Body of pancreas (tissue), 4 donors: ENCODE measurements around the gene PIP5KL1. TPM values are rescaled to one million over a fixed set of nuclear protein-coding genes. Genes with fewer than 3 reads are reported as not detected.

Experiments
- ATAC-seq: fragments of 150-250 bp; one replicate; pipeline ENCODE4 v1.9.1; 2016
- DNase-seq, 4 donors: peaks; one replicate each; pipeline ENCODE4 v3.0.0-alpha.2; 2019
- H3K27ac ChIP-seq, 4 donors: fragments of 200-600 bp; sonication (generic); 1 replicate in 3 of 4; 2 replicates in 1 of 4; pipeline versions ENCODE4 v1.5.1 to v1.6.1; 2016 to 2019; ENCODE audit warnings: mild to moderate bottlenecking in 1 of 4, mixed read lengths in 1 of 4, moderate library complexity in 1 of 4
- H3K27me3 ChIP-seq, 2 donors: fragments of 200-600 bp; sonication (generic); one replicate each; pipeline ENCODE4 v1.6.0; 2016; ENCODE audit warnings: mild to moderate bottlenecking in 1 of 2
- H3K36me3 ChIP-seq, 2 donors: fragments of 200-600 bp; sonication (generic); replicated peaks in 1 of 2; 2 replicates each; pipeline ENCODE4 v1.5.1; 2016; ENCODE audit warnings: low read depth in 2 of 2; ENCODE audit not compliant: insufficient read depth in 1 of 2
- H3K4me1 ChIP-seq: fragments of 200-600 bp; sonication (generic); one replicate; pipeline ENCODE4 v1.6.0; 2016
- H3K4me3 ChIP-seq, 2 donors: fragments of 200-600 bp; sonication (generic); 1 replicate in 1 of 2; 2 replicates in 1 of 2; pipeline ENCODE4 v1.5.1; 2016 to 2019
- H3K9me3 ChIP-seq, 3 donors: fragments of 200-600 bp; sonication (generic); 1 replicate in 2 of 3; 2 replicates in 1 of 3; pipeline ENCODE4 v1.5.1; 2016
- POLR2A ChIP-seq, 3 donors: fragments of 450-650 bp; IDR thresholded peaks; one replicate each; pipeline ENCODE4 v1.6.1; 2016; ENCODE audit warnings: antibody characterized with exemption in 3 of 3, mild to moderate bottlenecking in 2 of 3
- WGBS, 2 donors: methylation state at CpG; one replicate each; pipeline ENCODE4 v1.1.5; 2017; 5-methylcytosine and 5-hydroxymethylcytosine counted together
- intact Hi-C: fragments of 100-400 bp; cut with DNase I; formaldehyde crosslinking; loops from one replicate; pipeline ENCODE4 v1.15.1; 2023
- total RNA-seq, 2 donors: library from RNA; depleted of rRNA; stranded (reverse); fragments of >200 nt; gene quantifications; one replicate each; pipeline ENCODE4 v1.1.0, GENCODE V29; 2016
- TF ChIP-seq, protein P1 (sequence below), 7 experiments: fragments of 450-650 bp in 4 of 7; fragments of 200-600 bp in 3 of 7; sonication (generic) in 3 of 7; IDR thresholded peaks; one replicate each; pipeline ENCODE4 v1.5.1; 2016 to 2019; ENCODE audit warnings: antibody characterized with exemption in 7 of 7

The PIP5KL1 gene
- total RNA-seq, 2 donors from 2014 or later = 1.3 to 2.6 TPM

DNA sequence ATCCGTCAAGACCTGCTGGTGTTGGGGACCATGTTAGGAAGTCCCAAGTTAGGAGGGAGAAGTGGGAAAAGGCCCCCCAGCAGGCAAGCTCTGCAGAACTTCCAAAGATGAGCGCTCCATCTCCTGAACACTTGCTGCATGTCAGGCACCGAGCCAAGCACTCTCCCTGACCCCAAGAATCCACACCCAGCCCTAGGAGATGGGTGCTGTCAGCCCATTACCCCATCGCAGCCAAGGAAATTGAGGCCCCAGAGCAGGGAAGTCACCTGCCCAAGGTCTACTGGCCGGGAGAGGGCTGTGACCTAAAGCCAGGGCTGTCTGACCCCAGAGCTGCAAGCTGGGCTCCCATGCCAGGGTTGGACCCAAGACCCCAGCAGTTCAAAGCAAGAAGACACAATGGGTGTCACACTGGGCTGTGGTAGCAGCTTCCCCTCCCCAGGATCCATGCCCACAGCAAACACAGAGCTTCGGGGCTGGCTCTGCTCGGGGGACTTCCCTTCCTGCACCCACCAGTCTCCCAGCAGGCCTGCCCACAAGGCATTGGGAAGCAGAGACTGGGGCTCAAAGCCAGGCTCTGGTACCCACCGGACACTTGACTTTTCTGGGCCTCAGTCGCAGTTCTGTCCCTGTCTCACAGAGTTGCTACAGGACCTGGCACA is 36.7 kb upstream of the PIP5KL1 start:
- H3K36me3 ChIP-seq = no peaks in the 10 kb centered on the region
- intact Hi-C loops = no loop called here
- peaks cover 97% of the 10 kb centered on the region for H3K4me1 ChIP-seq
- H3K4me3 ChIP-seq = no peak overlapping the region
- H3K27me3 ChIP-seq = no peaks in the 10 kb centered on the region
- H3K9me3 ChIP-seq = no peaks in the 10 kb centered on the region
- no peak for ATAC-seq
- H3K27ac ChIP-seq = peak overlapping the region in 3 of 4 donors; percentile 80 to 93 (median 93)
- TF ChIP-seq, protein P1, sequence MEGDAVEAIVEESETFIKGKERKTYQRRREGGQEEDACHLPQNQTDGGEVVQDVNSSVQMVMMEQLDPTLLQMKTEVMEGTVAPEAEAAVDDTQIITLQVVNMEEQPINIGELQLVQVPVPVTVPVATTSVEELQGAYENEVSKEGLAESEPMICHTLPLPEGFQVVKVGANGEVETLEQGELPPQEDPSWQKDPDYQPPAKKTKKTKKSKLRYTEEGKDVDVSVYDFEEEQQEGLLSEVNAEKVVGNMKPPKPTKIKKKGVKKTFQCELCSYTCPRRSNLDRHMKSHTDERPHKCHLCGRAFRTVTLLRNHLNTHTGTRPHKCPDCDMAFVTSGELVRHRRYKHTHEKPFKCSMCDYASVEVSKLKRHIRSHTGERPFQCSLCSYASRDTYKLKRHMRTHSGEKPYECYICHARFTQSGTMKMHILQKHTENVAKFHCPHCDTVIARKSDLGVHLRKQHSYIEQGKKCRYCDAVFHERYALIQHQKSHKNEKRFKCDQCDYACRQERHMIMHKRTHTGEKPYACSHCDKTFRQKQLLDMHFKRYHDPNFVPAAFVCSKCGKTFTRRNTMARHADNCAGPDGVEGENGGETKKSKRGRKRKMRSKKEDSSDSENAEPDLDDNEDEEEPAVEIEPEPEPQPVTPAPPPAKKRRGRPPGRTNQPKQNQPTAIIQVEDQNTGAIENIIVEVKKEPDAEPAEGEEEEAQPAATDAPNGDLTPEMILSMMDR (IDR thresholded peaks at IDR 0.05) = no peak
- no peak for TF ChIP-seq POLR2A (IDR thresholded peaks at IDR 0.05)
- WGBS, 2 donors = 69 to 72% methylated on average over 4 to 9 of the region's 9 CpGs
- no peak for DNase-seq

GRCh38 chr9:127966416-127967150 is 36.0 kb upstream of the PIP5KL1 start:
- H3K4me3 ChIP-seq = no peak overlapping the region
- peak overlapping the region; percentile 33 to 93 (median 86) for H3K27ac ChIP-seq
- H3K36me3 ChIP-seq = no peaks in the 10 kb centered on the region
- no peaks in the 10 kb centered on the region for H3K27me3 ChIP-seq
- H3K9me3 ChIP-seq = no peaks in the 10 kb centered on the region
- intact Hi-C loops = no loop called here
- TF ChIP-seq POLR2A (IDR thresholded peaks at IDR 0.05) = no peak
- TF ChIP-seq, protein P1 (IDR thresholded peaks at IDR 0.05) = no peak
- peak; percentile 20 for ATAC-seq
- peak; percentile 68 to 81 (median 74) for DNase-seq
- WGBS, 2 donors = 29 to 31% methylated on average over 6 to 8 of the region's 8 CpGs
- peaks cover 92% of the 10 kb centered on the region for H3K4me1 ChIP-seq

GRCh38 chr9:127965953-127966352 is 35.4 kb upstream of the PIP5KL1 start:
- H3K9me3 ChIP-seq = no peaks in the 10 kb centered on the region
- DNase-seq (no peak), ATAC-seq (peak; percentile 2)
- peak overlapping the region; percentile 80 to 93 (median 89) for H3K27ac ChIP-seq
- peaks cover 90% of the 10 kb centered on the region for H3K4me1 ChIP-seq
- TF ChIP-seq, protein P1 (IDR thresholded peaks at IDR 0.05) = no peak
- no peak for TF ChIP-seq POLR2A (IDR thresholded peaks at IDR 0.05)
- WGBS, 2 donors = 44 to 65% methylated on average over 5 to 6 of the region's 6 CpGs
- H3K4me3 ChIP-seq = no peak overlapping the region
- H3K36me3 ChIP-seq = no peaks in the 10 kb centered on the region
- intact Hi-C loops = no loop called here
- H3K27me3 ChIP-seq = no peaks in the 10 kb centered on the region

- 62 to 69% methylated on average over 7 to 19 of the region's 19 CpGs for whole genome bisulfite sequencing, 2 donors
- H3K27me3 ChIP-seq = no peaks in the 10 kb centered on the region
- H3K36me3 ChIP-seq = no peaks in the 10 kb centered on the region
- intact Hi-C loops = no loop called here
- H3K27ac ChIP-seq = peak overlapping the region; percentile 39 to 93 (median 80)
- no peak for ATAC-seq
- no peaks in the 10 kb centered on the region for H3K9me3 ChIP-seq
- TF ChIP-seq, protein P1 (IDR thresholded peaks at IDR 0.05) = no peak
- TF ChIP-seq POLR2A (IDR thresholded peaks at IDR 0.05) = no peak
- peaks cover 76% of the 10 kb centered on the region for H3K4me1 ChIP-seq
- DNase-seq = no peak
- no peak overlapping the region for H3K4me3 ChIP-seq
Measured at GRCh38 chr9:127963359-127964064, 32.9 kb upstream of the PIP5KL1 start.
